NT2/D1 (cell line): ENCODE measurements around the gene SNX9.

Experiments used
- YY1 ChIP-seq: IDR thresholded peaks from 2 replicates; pipeline ENCODE4 v1.6.1; 2011; ENCODE audit not compliant: insufficient read length, insufficient read depth
- ZNF274 ChIP-seq: IDR thresholded peaks from 2 replicates; pipeline ENCODE4 v1.6.1; 2011; ENCODE audit warnings: mild to moderate bottlenecking, low read depth, low read length

DNA sequence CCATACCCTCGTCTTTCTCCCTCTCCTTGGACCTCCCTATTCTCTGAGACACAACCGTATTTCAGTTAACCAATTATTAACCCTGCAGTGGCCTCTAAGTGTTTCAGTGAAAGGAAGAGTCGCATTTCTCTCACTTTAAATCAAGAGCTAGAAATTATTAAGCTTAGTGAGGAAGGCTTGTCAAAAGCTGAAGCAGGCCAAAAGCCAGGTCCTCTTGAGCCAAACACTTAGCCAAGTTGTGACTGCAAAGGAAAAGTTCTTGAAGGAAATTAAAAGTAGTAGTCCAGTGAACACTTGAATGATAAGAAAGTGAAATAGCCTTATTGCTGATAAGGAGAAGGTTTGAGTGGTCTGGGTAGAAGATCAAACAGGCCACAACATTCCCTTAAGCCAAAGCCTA is 58.3 kb downstream of the SNX9 start:
- TF ChIP-seq YY1, result no peak
- no peak for TF ChIP-seq ZNF274
